Naive B cell (primary cell): ENCODE measurements around the gene ATP13A4. TPM values are rescaled to one million over a fixed set of nuclear protein-coding genes. Genes with fewer than 3 reads are reported as not detected.

ENCODE experiments used
- ATAC-seq, 2 donors: fragments of 150-1000 bp; cut with Tn5 transposase; 2 replicates each; pipeline ENCODE4 v1.10.0; 2021; ENCODE audit warnings: low read depth in 2 of 2, mild to moderate bottlenecking in 2 of 2, moderate library complexity in 2 of 2
- DNase-seq: peaks from one replicate; pipeline ENCODE4 v3.0.0; 2022
- H3K27ac Mint-ChIP-seq, 6 donors: one replicate each; pipeline ENCODE4 v1.8.0; 2020 to 2022; ENCODE audit warnings: mild to moderate bottlenecking in 6 of 6, mixed read lengths in 6 of 6, moderate library complexity in 5 of 6, inconsistent platforms in 2 of 6
- H3K27me3 Mint-ChIP-seq, 3 donors: one replicate each; pipeline ENCODE4 v1.8.0; 2021 to 2022; ENCODE audit warnings: mixed read lengths in 3 of 3, mild to moderate bottlenecking in 1 of 3
- H3K36me3 Mint-ChIP-seq, 2 donors: one replicate each; pipeline ENCODE4 v1.8.0; 2020 to 2022; ENCODE audit warnings: mixed read lengths in 2 of 2, inconsistent platforms in 1 of 2, mild to moderate bottlenecking in 1 of 2
- H3K4me1 Mint-ChIP-seq, 3 donors: one replicate each; pipeline ENCODE4 v1.8.0; 2020 to 2022; ENCODE audit warnings: mixed read lengths in 3 of 3, inconsistent platforms in 1 of 3, mild to moderate bottlenecking in 1 of 3, moderate library complexity in 1 of 3
- H3K4me3 Mint-ChIP-seq, 8 donors: one replicate each; pipeline ENCODE4 v1.8.0; 2020 to 2022; ENCODE audit warnings: mild to moderate bottlenecking in 8 of 8, mixed read lengths in 8 of 8, moderate library complexity in 8 of 8, inconsistent platforms in 2 of 8
- H3K9me3 Mint-ChIP-seq, 7 donors: one replicate each; pipeline ENCODE4 v1.8.0; 2020 to 2022; ENCODE audit warnings: mixed read lengths in 7 of 7, mild to moderate bottlenecking in 5 of 7, inconsistent platforms in 2 of 7, moderate library complexity in 1 of 7
- polyA plus RNA-seq, 6 donors: library from polyadenylated mRNA; unstranded; fragments of 300-500 nt; fragmentation: Illumina TruSeq; gene quantifications; one replicate each; pipeline ENCODE4 v1.2.3, GENCODE V29; 2021; ENCODE audit warnings: low read depth in 6 of 6

Gene ATP13A4
- polyA plus RNA-seq, 6 donors from 2014 or later = 0.70 to 0.71 TPM; not detected in 4

GRCh38 chr3:193464889-193465288 lies 89.8 kb downstream of the ATP13A4 start:
- H3K27ac Mint-ChIP-seq = no peak overlapping the region
- ATAC-seq = no peak

GRCh38 chr3:193457526-193457925 lies 97.2 kb downstream of the ATP13A4 start:
- Mint-ChIP-seq H3K27me3 (peaks cover 9 to 23% (median 19%) of the 10 kb centered on the region in 3 donors), H3K36me3 (no peaks in the 10 kb centered on the region), H3K27ac (no peak overlapping the region), H3K9me3 (peaks cover 0 to 5% (median 0%) of the 10 kb centered on the region in 7 donors), H3K4me3 (no peak overlapping the region), H3K4me1 (no peaks in the 10 kb centered on the region)
- ATAC-seq (no peak), DNase-seq (no peak)

More at GRCh38 chr3:193464889-193465288, 89.8 kb downstream of the ATP13A4 start:
- Mint-ChIP-seq H3K4me3 (no peak overlapping the region), H3K9me3 (peaks cover 0 to 4% (median 0%) of the 10 kb centered on the region in 7 donors), H3K27me3 (peaks cover 4 to 15% (median 14%) of the 10 kb centered on the region in 3 donors), H3K4me1 (no peaks in the 10 kb centered on the region), H3K36me3 (peaks cover 0 to 7% of the 10 kb centered on the region in 2 donors)
- DNase-seq = no peak

GRCh38 chr3:193452338-193452737 lies 102.4 kb downstream of the ATP13A4 start:
- Mint-ChIP-seq H3K4me3 (no peak overlapping the region), H3K4me1 (peaks cover under 1 to 5% (median under 1%) of the 10 kb centered on the region in 3 donors), H3K27me3 (peaks cover 3 to 12% (median 10%) of the 10 kb centered on the region in 3 donors), H3K27ac (no peak overlapping the region), H3K36me3 (no peaks in the 10 kb centered on the region), H3K9me3 (peaks cover 0 to 5% (median 0%) of the 10 kb centered on the region in 7 donors)
- ATAC-seq = no peak
- no peak for DNase-seq

GRCh38 chr3:193451902-193452301 lies 102.8 kb downstream of the ATP13A4 start:
- no peak for ATAC-seq
- H3K36me3 Mint-ChIP-seq = no peaks in the 10 kb centered on the region
- peaks cover 0 to 5% (median 0%) of the 10 kb centered on the region in 7 donors for H3K9me3 Mint-ChIP-seq
- no peak overlapping the region for H3K4me3 Mint-ChIP-seq
- peaks cover 3 to 12% (median 10%) of the 10 kb centered on the region in 3 donors for H3K27me3 Mint-ChIP-seq
- peaks cover 5 to 9% (median 5%) of the 10 kb centered on the region in 3 donors for H3K4me1 Mint-ChIP-seq
- no peak overlapping the region for H3K27ac Mint-ChIP-seq
- DNase-seq = no peak

GRCh38 chr3:193446965-193447602 lies 107.6 kb downstream of the ATP13A4 start:
- peak overlapping the region in 3 of 6 donors; percentile 9 to 43 (median 34) for H3K27ac Mint-ChIP-seq
- H3K36me3 Mint-ChIP-seq = peaks cover 0 to 2% of the 10 kb centered on the region in 2 donors
- DNase-seq (no peak), ATAC-seq (peak in 1 of 2 donors; percentile 35)
- H3K27me3 Mint-ChIP-seq = peaks cover 0 to 3% (median 0%) of the 10 kb centered on the region in 3 donors
- peaks cover 7 to 11% (median 9%) of the 10 kb centered on the region in 3 donors for H3K4me1 Mint-ChIP-seq
- H3K4me3 Mint-ChIP-seq = peak overlapping the region in 1 of 8 donors; percentile 63
- H3K9me3 Mint-ChIP-seq = no peaks in the 10 kb centered on the region

- H3K27me3 Mint-ChIP-seq = no peaks in the 10 kb centered on the region
- no peak for DNase-seq
- H3K27ac Mint-ChIP-seq = no peak overlapping the region
- H3K4me3 Mint-ChIP-seq = no peak overlapping the region
- H3K36me3 Mint-ChIP-seq = peaks cover 0 to 10% of the 10 kb centered on the region in 2 donors
- ATAC-seq = no peak
- H3K4me1 Mint-ChIP-seq = no peaks in the 10 kb centered on the region
- no peaks in the 10 kb centered on the region for H3K9me3 Mint-ChIP-seq
Observed at GRCh38 chr3:193439423-193439822, 115.3 kb downstream of the ATP13A4 start.

- H3K27ac Mint-ChIP-seq = peak overlapping the region in 1 of 6 donors; percentile 20
- ATAC-seq (no peak), DNase-seq (no peak)
- H3K27me3 Mint-ChIP-seq = peaks cover 5 to 7% (median 6%) of the 10 kb centered on the region in 3 donors
- H3K9me3 Mint-ChIP-seq = peaks cover 26 to 77% (median 41%) of the 10 kb centered on the region in 7 donors
- no peaks in the 10 kb centered on the region for H3K4me1 Mint-ChIP-seq
- H3K36me3 Mint-ChIP-seq = peaks cover 45 to 53% of the 10 kb centered on the region in 2 donors
- no peak overlapping the region for H3K4me3 Mint-ChIP-seq
Observed at GRCh38 chr3:193418576-193419373, 135.9 kb downstream of the ATP13A4 start.

GRCh38 chr3:193416629-193417028 lies 138.1 kb downstream of the ATP13A4 start:
- H3K9me3 Mint-ChIP-seq = peaks cover 22 to 63% (median 34%) of the 10 kb centered on the region in 7 donors
- H3K27me3 Mint-ChIP-seq = peaks cover 5 to 7% (median 6%) of the 10 kb centered on the region in 3 donors
- no peak overlapping the region for H3K4me3 Mint-ChIP-seq
- no peaks in the 10 kb centered on the region for H3K4me1 Mint-ChIP-seq
- DNase-seq (no peak), ATAC-seq (no peak)
- H3K36me3 Mint-ChIP-seq = peaks cover 36 to 41% of the 10 kb centered on the region in 2 donors
- H3K27ac Mint-ChIP-seq = no peak overlapping the region

- DNase-seq (no peak), ATAC-seq (no peak)
- peaks cover 0 to 3% (median 0%) of the 10 kb centered on the region in 7 donors for H3K9me3 Mint-ChIP-seq
- no peak overlapping the region for H3K4me3 Mint-ChIP-seq
- H3K36me3 Mint-ChIP-seq = peaks cover 0 to 6% of the 10 kb centered on the region in 2 donors
- H3K27ac Mint-ChIP-seq = no peak overlapping the region
- no peaks in the 10 kb centered on the region for H3K4me1 Mint-ChIP-seq
- H3K27me3 Mint-ChIP-seq = peaks cover 0 to 3% (median 0%) of the 10 kb centered on the region in 3 donors
Observed at GRCh38 chr3:193407688-193408087, 147.0 kb downstream of the ATP13A4 start.

- H3K27ac Mint-ChIP-seq = no peak overlapping the region
- DNase-seq (no peak), ATAC-seq (no peak)
- no peaks in the 10 kb centered on the region for H3K9me3 Mint-ChIP-seq
- no peaks in the 10 kb centered on the region for H3K4me1 Mint-ChIP-seq
- no peak overlapping the region for H3K4me3 Mint-ChIP-seq
- peaks cover 0 to 6% of the 10 kb centered on the region in 2 donors for H3K36me3 Mint-ChIP-seq
- peaks cover 0 to 3% (median 0%) of the 10 kb centered on the region in 3 donors for H3K27me3 Mint-ChIP-seq
Observed at GRCh38 chr3:193407112-193407511, 147.6 kb downstream of the ATP13A4 start.

- Mint-ChIP-seq H3K27ac (no peak overlapping the region), H3K9me3 (no peaks in the 10 kb centered on the region), H3K27me3 (peaks cover 0 to 8% (median 5%) of the 10 kb centered on the region in 3 donors), H3K4me1 (no peaks in the 10 kb centered on the region), H3K4me3 (no peak overlapping the region), H3K36me3 (no peaks in the 10 kb centered on the region)
- DNase-seq (no peak), ATAC-seq (no peak)
Observed at GRCh38 chr3:193403307-193403706, 151.4 kb downstream of the ATP13A4 start.

- peaks cover 4 to 10% (median 7%) of the 10 kb centered on the region in 3 donors for H3K27me3 Mint-ChIP-seq
- no peak overlapping the region for H3K27ac Mint-ChIP-seq
- DNase-seq = no peak
- no peak overlapping the region for H3K4me3 Mint-ChIP-seq
- no peaks in the 10 kb centered on the region for H3K4me1 Mint-ChIP-seq
- peaks cover 0 to 8% (median 0%) of the 10 kb centered on the region in 7 donors for H3K9me3 Mint-ChIP-seq
- ATAC-seq = no peak
- no peaks in the 10 kb centered on the region for H3K36me3 Mint-ChIP-seq
Observed at GRCh38 chr3:193400304-193400703, 154.4 kb downstream of the ATP13A4 start.

GRCh38 chr3:193396451-193397244 lies 158.0 kb downstream of the ATP13A4 start:
- Mint-ChIP-seq H3K27me3 (peaks cover 7 to 10% (median 8%) of the 10 kb centered on the region in 3 donors), H3K4me3 (no peak overlapping the region), H3K36me3 (no peaks in the 10 kb centered on the region), H3K9me3 (peaks cover 0 to 13% (median 3%) of the 10 kb centered on the region in 7 donors), H3K27ac (no peak overlapping the region), H3K4me1 (no peaks in the 10 kb centered on the region)
- ATAC-seq = no peak
- no peak for DNase-seq
